Vagina (tissue), 2 donors: Measurements from ENCODE around the gene SMPD2. TPM values are rescaled to one million over a fixed set of nuclear protein-coding genes. Genes with fewer than 3 reads are reported as not detected.
A peak's percentile ranks its signal among the peaks of the same experiment; 100 is the strongest.

Source experiments
- DNase-seq, 2 donors: peaks; one replicate each; pipeline ENCODE4 v3.0.0-alpha.2; 2017; ENCODE audit errors: extremely low spot score in 2 of 2
- H3K27ac ChIP-seq: fragments of 200-600 bp; sonication (generic); one replicate; pipeline ENCODE4 v1.5.1; 2019
- H3K27me3 ChIP-seq: fragments of 200-600 bp; sonication (generic); one replicate; pipeline ENCODE4 v1.5.1; 2019
- H3K36me3 ChIP-seq, 2 donors: fragments of 200-600 bp; sonication (generic); one replicate each; pipeline ENCODE4 v1.5.1; 2017 to 2019
- H3K4me1 ChIP-seq: fragments of 200-600 bp; sonication (generic); one replicate; pipeline ENCODE4 v1.5.1; 2019
- H3K4me3 ChIP-seq, 2 donors: fragments of 200-600 bp; sonication (generic); 1 replicate in 1 of 2; 2 replicates in 1 of 2; pipeline ENCODE4 v1.5.1; 2016 to 2019
- H3K9me3 ChIP-seq: fragments of 200-600 bp; sonication (generic); one replicate; pipeline ENCODE4 v1.5.1; 2019
- POLR2A ChIP-seq, 2 donors: fragments of 450-650 bp; IDR thresholded peaks; one replicate each; pipeline ENCODE4 v1.6.1; 2017; ENCODE audit warnings: antibody characterized with exemption in 2 of 2, mild to moderate bottlenecking in 2 of 2, moderate library complexity in 2 of 2
- POLR2AphosphoS5 ChIP-seq, 2 donors: sonication (generic); formaldehyde crosslinking; IDR thresholded peaks; one replicate each; pipeline ENCODE4 v1.9.0; 2017; ENCODE audit warnings: antibody characterized with exemption in 2 of 2, mild to moderate bottlenecking in 2 of 2, low read depth in 1 of 2; ENCODE audit not compliant: insufficient read depth in 1 of 2
- intact Hi-C: fragments of 100-400 bp; cut with DNase I; formaldehyde crosslinking; loops from one replicate; pipeline ENCODE4 v1.15.1; 2023
- total RNA-seq: library from RNA; depleted of rRNA; stranded (reverse); fragments of >200 nt; gene quantifications from one replicate; pipeline ENCODE4 v1.2.3, GENCODE V29; 2016
- TF ChIP-seq, protein P1 (sequence below), 3 experiments: fragments of 450-650 bp in 2 of 3; fragments of 200-600 bp in 1 of 3; sonication (generic) in 1 of 3; IDR thresholded peaks; one replicate each; pipeline ENCODE4 v1.5.1; 2017 to 2019; ENCODE audit warnings: antibody characterized with exemption in 3 of 3, mild to moderate bottlenecking in 2 of 3, moderate library complexity in 2 of 3

The SMPD2 gene
- total RNA-seq, 1 donor from 2014 or later, result 21.4 TPM

- no peak for DNase-seq
- Histone ChIP-seq H3K27ac (no peak overlapping the region), H3K27me3 (no peaks in the 10 kb centered on the region), H3K9me3 (no peaks in the 10 kb centered on the region), H3K4me1 (peaks cover 23% of the 10 kb centered on the region), H3K36me3 (peaks cover 0 to 37% of the 10 kb centered on the region in 2 donors), H3K4me3 (no peak overlapping the region)
- intact Hi-C loops, result no loop called here
- TF ChIP-seq, protein P1, sequence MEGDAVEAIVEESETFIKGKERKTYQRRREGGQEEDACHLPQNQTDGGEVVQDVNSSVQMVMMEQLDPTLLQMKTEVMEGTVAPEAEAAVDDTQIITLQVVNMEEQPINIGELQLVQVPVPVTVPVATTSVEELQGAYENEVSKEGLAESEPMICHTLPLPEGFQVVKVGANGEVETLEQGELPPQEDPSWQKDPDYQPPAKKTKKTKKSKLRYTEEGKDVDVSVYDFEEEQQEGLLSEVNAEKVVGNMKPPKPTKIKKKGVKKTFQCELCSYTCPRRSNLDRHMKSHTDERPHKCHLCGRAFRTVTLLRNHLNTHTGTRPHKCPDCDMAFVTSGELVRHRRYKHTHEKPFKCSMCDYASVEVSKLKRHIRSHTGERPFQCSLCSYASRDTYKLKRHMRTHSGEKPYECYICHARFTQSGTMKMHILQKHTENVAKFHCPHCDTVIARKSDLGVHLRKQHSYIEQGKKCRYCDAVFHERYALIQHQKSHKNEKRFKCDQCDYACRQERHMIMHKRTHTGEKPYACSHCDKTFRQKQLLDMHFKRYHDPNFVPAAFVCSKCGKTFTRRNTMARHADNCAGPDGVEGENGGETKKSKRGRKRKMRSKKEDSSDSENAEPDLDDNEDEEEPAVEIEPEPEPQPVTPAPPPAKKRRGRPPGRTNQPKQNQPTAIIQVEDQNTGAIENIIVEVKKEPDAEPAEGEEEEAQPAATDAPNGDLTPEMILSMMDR (IDR thresholded peaks at IDR 0.05), result no peak
- TF ChIP-seq POLR2AphosphoS5 (IDR thresholded peaks at IDR 0.05; ENCODE audit: insufficient read depth in 1 of 2, low read depth in 1 of 2) (no peak), POLR2A (IDR thresholded peaks at IDR 0.05) (no peak)
Measured at GRCh38 chr6:109446072-109446471, 5.5 kb downstream of the SMPD2 start.

GRCh38 chr6:109446541-109446940 lies 6.0 kb downstream of the SMPD2 start:
- Histone ChIP-seq H3K9me3 (no peaks in the 10 kb centered on the region), H3K4me3 (no peak overlapping the region), H3K27ac (no peak overlapping the region), H3K36me3 (peaks cover 0 to 39% of the 10 kb centered on the region in 2 donors), H3K27me3 (no peaks in the 10 kb centered on the region), H3K4me1 (peaks cover 18% of the 10 kb centered on the region)
- DNase-seq, result no peak
- intact Hi-C loops, result no loop called here
- TF ChIP-seq POLR2A (IDR thresholded peaks at IDR 0.05) (no peak), POLR2AphosphoS5 (IDR thresholded peaks at IDR 0.05; ENCODE audit: insufficient read depth in 1 of 2, low read depth in 1 of 2) (no peak)
- TF ChIP-seq, protein P1 (IDR thresholded peaks at IDR 0.05), result no peak

DNA sequence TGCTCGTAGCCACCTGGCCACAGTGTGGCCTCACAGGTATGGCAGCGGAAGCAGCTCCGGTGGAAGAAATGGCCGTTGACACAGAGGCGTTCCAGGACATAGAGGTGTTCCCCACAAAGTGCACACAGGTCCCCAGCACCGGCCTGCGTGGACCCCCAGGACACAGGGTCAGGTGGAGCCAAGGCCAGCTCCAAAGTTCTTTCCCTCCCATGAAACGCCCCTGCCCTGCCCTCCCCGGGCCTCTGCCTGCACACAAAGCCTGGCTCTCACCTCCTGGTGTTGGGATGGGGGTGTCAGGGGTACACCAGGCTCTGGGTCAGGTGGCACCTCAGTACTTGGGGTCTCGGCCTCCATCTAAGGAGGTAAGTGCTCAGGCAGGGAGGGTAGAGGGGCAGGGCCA lies 6.6 kb downstream of the SMPD2 start:
- Histone ChIP-seq H3K27ac (no peak overlapping the region), H3K27me3 (no peaks in the 10 kb centered on the region), H3K4me3 (no peak overlapping the region), H3K4me1 (peaks cover 16% of the 10 kb centered on the region), H3K36me3 (peaks cover 0 to 45% of the 10 kb centered on the region in 2 donors), H3K9me3 (no peaks in the 10 kb centered on the region)
- no peak for DNase-seq
- TF ChIP-seq POLR2AphosphoS5 (IDR thresholded peaks at IDR 0.05; ENCODE audit: insufficient read depth in 1 of 2, low read depth in 1 of 2), result no peak
- TF ChIP-seq, protein P1 (IDR thresholded peaks at IDR 0.05), result no peak
- TF ChIP-seq POLR2A (IDR thresholded peaks at IDR 0.05), result no peak
- intact Hi-C loops, result no loop called here

GRCh38 chr6:109447878-109448555 lies 7.5 kb downstream of the SMPD2 start:
- Histone ChIP-seq H3K36me3 (peaks cover 0 to 47% of the 10 kb centered on the region in 2 donors), H3K9me3 (no peaks in the 10 kb centered on the region), H3K27me3 (no peaks in the 10 kb centered on the region), H3K27ac (no peak overlapping the region), H3K4me1 (peaks cover 11% of the 10 kb centered on the region), H3K4me3 (no peak overlapping the region)
- TF ChIP-seq, protein P1 (IDR thresholded peaks at IDR 0.05), result no peak
- no peak for TF ChIP-seq POLR2A (IDR thresholded peaks at IDR 0.05)
- no peak for TF ChIP-seq POLR2AphosphoS5 (IDR thresholded peaks at IDR 0.05; ENCODE audit: insufficient read depth in 1 of 2, low read depth in 1 of 2)
- DNase-seq, result peak; percentile 81 to 85
- intact Hi-C loops, result no loop called here

GRCh38 chr6:109448615-109449014 lies 8.1 kb downstream of the SMPD2 start:
- DNase-seq, result peak; percentile 64 to 82
- peaks cover 0 to 42% of the 10 kb centered on the region in 2 donors for H3K36me3 ChIP-seq
- intact Hi-C loops, result no loop called here

More at GRCh38 chr6:109448615-109449014, 8.1 kb downstream of the SMPD2 start:
- no peaks in the 10 kb centered on the region for H3K9me3 ChIP-seq
- peaks cover 17% of the 10 kb centered on the region for H3K4me1 ChIP-seq
- TF ChIP-seq, protein P1 (IDR thresholded peaks at IDR 0.05), result no peak
- TF ChIP-seq POLR2AphosphoS5 (IDR thresholded peaks at IDR 0.05; ENCODE audit: insufficient read depth in 1 of 2, low read depth in 1 of 2), result no peak
- TF ChIP-seq POLR2A (IDR thresholded peaks at IDR 0.05), result no peak
- H3K27me3 ChIP-seq, result no peaks in the 10 kb centered on the region
- H3K27ac ChIP-seq, result no peak overlapping the region
- H3K4me3 ChIP-seq, result no peak overlapping the region
